GM10847 (cell line): ENCODE measurements around the gene ZNF283.

Source experiments
- POLR2A ChIP-seq: IDR thresholded peaks from 2 replicates; pipeline ENCODE4 v1.6.1; 2011; ENCODE audit not compliant: insufficient read length; ENCODE audit errors: extremely low read depth

ZNF283 gene

DNA sequence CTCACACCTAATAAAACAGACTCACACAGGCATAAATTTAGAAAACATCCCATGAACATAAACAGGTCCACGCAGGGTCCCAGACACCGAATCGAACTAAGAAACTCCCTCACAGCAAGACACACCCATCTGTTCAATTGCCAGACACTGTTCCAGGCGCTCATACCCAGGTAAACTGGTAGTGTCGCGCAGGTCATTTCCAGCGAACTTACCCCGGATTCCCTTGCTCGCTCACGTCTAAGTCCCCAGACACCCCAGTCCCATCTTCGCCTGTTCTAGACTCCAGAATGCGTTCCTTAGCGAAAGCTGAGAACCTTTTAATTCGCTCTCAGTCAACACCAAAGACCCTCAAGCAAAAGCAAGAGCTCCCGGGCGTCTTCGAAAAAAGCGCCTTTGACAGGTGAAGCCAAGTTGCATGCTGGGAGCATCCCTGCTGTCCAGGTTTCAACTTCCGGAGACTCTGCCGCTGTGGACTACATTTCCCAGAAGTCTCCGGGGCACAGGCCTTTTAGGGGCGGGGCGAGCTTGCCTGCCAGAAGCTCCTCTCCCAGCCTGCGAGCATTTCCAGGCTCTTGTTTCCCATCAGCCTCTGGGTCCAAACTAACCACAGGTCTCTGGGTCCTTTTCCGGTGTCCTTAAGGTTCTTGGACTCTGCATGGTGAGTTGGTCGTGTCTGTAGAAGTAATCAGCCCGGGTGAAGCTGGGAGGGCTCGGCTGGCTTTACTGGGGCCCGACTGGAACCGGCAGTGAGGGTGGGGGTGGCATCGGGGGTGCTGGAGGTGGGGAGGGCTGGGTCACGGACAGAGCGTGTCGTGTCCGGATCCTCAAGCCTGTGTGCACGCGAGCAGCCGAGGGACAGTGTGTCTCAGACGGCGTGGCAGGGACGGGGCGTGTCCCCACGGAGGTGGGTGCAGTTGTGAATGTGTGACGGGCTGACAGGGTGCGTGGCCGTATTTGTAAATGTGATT lies at the start of gene ZNF283:
TSS of gene ZNF283 (plus strand) at position 535 of the 968 bp plus-strand sequence. CDS start 6,184 bp downstream, outside the sequence.
- TF ChIP-seq POLR2A: no peak

DNA sequence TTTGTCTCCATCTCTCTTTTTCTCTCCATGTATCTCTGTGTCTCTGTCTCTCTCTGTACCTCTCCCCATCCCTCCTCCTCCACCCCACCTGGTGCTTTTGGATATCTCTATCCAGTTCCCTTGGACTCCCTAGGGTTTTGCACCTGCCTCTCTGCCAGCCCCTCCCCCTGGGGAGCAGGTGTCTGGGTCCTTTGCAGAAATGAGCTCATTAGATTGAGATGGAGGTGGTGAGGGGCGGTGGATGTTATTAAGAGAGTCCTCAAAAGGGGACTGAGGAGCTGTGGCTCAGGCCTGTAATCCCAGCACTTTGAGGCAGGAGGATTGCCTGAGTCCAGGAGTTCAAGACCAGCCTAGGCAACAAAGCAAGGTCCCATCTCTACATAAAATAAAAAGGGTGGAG lies 48.5 kb upstream of the ZNF283 start:
- TF ChIP-seq POLR2A: no peak

DNA sequence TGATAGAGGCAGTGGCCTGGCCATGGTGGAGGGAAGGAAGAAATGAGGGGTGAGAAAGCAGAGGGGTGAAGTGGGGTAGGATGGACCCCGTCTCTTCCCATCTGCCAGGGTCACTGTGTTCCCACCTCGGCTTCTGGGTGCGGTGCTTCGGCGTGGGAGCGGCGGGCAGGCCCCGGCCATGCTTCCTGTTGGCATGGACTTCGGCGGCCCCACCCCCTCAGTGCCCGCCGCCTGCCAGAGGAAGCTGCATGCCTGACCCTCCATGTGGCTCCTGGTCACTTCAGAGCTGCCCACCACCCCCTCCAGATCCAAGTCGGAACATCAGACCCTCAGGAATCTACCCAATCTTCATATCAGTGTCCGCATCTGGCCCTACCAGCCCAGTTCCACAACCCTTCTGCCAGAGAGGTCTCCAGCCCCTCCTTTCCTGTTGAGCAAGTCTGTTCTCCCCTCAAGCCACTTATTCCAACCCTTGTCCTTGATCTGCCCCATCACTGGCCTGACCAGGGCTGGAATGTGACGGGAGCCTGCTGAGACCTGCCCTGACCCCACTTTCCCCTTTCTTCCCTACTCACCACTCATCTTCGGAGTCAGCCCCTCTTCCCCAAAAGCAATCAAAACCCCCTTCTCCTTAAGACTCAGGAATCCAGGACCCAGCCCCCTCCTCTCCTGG lies 47.8 kb upstream of the ZNF283 start:
- peak; percentile 7 for TF ChIP-seq POLR2A

DNA sequence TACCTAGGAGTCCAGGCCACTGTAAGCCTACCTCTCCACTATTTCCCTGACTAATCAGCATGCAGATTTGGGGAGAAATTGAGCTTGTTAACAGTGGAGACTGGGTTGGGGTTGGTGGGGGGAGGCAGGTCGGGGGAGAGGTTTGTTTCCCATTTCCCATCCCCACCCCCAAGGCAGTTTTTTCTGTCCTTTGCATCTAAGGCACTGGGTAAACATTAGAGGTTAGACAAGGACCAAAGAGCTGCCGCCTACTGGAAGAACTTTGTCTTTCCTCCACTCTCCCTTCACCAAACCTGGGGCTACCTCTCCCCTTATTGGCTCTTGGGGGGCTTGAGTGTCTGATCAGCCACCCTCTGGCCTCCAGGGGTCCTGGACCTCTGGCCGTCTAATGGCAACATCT lies 47.3 kb upstream of the ZNF283 start:
- TF ChIP-seq POLR2A: no peak

DNA sequence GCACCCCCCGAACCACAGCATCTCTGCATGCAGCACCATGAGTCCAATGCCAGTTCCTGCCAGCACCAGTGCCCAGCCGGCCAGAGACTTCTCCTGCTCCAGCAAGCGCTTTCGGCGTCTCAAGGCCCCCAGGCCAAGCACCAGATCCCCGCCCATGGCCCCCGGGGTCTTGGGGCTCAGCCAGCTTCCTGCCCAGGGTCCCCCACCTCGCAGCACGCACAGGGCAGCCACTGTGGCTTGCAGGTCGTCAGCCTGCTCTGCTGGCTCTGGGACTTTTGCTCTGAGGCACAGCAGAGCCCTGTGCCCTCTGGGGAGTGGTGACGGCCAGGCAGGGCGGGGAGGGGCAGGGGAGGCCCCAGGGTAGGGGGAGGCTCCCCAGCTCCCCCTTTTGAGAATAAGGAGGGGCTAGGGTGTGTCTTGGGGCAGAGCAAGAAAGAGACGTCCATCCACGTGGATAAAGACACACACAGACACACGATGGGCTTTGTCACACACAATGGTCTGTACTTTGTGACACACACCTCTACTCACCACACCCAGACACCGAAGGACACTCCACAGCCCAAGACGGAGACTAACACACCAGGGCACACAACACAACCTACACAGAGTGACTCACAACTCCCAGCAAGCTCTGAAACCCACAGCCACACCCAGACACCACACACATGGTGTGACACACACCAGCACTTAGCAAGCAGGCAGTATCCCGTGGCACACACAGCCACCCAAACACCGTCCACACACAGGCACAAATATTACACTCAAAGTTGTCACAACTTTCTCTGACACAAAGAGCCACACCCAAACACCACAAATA lies 46.2 kb upstream of the ZNF283 start, which contains the start of gene KCNN4:
TSS of gene KCNN4 (minus strand) at position 268 of the 820 bp plus-strand sequence. CDS start at position 156, 112 bp downstream.
- TF ChIP-seq POLR2A: peak; percentile 90

DNA sequence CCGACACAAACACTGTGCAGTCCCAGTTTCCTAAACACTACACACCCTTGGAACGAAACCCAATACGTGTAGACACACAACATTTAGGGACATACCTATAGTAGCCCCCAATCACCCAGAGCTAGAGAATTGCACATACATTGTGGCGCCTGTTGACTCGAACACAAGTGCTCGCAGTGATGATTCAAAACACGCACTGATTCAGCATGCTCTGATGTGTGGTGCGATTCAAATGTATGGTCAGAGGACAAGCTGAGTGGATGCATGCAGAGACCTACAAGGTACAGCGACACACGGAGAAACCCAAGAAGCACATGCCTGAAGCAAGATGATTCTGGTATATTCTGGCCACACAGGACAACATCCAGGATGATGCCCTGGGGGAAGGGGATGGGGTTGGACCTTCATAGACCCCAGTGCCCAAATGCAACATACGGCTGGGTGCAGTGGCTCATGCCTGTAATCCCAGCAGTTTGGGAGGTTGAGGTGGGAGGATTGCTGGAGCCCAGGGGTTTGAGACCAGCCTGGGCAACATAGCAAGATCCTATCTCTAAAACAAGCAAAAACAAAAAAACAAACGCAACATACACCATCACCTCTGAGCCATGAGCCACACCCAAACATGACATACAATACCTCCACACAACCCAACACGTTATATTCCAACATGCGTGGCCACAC lies 45.4 kb upstream of the ZNF283 start:
- TF ChIP-seq POLR2A: no peak

DNA sequence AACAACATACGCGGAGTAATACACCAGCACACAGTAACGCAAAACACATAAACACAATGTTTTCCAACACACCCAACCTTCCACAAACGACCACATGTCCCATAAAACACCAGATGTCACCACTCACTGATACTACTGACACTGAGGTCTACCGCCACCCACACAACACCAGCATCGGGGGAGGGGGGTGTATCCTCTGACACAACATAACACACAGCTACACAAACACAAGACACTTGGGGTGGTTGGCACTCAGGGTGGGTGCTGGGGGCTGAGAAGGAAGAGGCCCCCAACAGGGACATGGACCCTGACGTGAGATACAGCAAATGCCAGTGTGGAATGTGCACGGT lies 44.8 kb upstream of the ZNF283 start:
- TF ChIP-seq POLR2A: no peak

DNA sequence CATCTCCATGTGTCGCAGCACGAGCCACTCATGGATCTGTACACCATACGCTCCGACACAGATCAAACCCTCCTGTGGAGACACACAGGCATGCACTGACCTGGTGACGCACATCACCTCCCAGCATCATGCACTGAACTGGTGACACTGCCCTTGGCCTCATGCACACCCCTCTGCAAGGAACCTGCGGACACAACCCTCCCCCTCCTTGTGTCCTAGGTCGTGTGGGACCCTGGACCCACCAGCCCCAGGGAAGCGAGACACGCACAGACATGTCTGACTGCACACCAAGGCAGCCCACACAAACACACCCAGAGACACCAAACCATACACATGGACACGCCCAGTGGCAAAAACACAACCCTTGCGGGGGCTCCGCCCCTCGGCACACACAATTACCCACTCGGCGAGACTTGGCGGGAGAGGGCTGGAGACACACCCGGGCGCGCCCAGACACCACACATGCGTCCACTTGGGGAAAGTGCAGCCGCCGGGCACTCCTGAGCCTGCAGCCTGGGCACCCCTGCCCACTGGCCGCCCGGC lies 44.4 kb upstream of the ZNF283 start:
- no peak for TF ChIP-seq POLR2A

DNA sequence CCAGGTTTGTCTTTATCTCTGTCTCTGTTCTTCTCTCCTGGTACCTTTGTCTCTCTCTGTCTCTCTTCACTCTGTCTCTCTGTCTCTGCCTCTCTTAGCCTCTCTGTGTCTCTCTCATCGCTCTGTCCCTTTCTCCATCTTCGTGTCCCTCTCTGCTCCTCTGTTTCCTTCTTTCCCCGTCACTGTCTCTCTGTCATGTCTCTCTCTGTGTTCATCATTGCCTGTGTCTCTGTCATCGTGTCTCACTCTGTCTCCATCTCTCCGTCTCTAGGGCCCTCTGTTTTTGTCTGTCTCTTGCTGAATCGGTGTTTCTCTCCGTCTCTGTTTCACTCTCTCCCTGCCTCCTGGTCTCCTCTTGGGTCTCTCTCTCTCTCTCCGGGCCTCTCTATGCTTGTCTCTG lies 43.5 kb upstream of the ZNF283 start:
- TF ChIP-seq POLR2A: no peak

DNA sequence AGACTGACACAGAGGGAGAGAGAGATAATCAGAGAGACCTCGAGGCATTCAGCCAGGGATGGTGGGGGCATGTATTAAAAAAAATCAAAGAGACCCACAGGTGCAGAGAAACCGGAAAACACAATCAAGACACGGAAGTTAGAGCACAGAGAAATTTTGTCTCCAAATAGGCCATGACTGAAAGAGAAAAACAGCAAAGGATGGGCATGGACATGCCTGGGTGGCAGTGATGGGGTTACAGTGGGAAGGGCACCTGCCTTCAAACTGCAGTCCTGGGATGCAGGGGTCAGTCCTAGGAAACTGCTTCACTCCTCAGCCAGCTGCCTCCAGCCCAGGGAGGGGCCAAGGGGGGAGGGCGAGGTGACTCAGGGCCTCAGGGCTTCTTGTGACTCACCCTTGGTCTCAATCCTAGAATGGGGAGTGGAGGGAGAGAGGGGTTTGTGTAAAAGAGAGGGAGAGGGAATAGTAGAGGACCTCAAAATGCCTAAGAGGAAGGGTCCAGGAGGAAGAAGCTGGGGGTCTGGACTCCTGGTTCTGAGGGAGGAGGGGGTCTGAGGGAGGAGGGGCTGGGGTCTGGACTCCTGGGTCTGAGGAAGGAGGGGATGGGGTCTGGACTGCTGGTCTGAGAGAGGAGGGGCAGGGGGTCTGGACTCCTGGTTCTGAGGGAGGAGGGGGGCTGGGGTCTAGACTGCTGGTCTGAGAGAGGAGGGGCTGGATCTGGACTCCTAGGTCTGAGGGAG lies 42.7 kb upstream of the ZNF283 start:
- no peak for TF ChIP-seq POLR2A

DNA sequence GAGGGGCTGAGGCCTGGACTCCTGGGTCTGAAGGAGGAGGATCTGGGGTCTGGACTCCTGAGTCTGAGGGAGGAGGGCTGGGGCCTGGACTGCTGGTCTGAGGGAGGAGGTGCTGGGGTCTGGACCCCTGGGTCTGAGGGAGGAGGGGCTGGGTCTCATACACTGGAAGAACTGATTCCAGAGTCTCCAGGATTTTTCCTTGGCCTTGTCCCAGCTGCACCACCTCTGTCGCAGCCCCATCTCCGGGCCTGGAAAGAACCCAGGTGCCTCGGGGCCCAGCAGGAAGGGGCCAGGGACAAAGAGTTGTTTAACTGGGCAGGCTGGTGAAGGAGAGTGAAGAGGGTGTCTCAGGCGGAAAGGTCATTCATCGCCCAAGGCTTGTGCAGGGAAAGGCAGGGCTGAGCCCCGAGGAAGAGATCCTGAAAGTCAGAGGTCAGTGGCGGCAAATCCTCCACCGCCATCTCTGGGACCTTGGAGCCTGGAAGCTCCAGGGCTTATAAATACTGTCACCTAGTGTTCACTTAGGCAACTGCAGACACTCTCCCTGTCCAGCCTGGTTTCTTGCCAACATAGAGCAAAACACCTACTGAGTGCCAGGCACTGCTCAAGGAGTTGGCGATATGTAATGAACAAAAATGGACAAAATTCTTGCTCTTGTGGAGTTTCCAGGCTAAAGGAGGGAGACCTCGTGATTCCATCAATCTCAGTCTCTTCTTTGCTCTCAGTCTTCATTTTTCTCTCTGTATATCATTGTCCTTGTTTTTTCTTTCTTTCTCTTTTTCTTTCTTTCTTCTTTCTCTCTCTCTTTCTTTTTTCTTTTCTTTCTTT lies 41.9 kb upstream of the ZNF283 start:
- no peak for TF ChIP-seq POLR2A

DNA sequence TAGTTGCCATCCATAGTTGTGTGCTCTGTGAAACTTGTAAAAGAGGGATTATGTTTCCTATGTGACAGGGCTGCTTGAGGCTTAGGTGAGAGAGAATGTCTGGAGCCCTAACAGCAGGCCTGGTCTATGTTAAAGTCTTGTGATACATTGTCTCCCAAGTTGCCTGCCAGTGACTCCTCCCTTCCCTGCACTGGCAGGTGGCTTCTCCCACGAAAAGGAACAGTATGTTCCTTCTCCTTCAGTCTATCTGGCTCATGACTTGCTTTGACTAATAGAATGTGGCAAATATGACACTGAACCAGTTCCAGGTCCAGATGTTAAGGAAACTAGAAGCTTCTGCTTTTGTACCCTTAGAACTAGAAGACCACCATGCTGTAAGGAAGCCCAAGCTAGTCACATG lies 40.5 kb upstream of the ZNF283 start:
- TF ChIP-seq POLR2A: no peak

DNA sequence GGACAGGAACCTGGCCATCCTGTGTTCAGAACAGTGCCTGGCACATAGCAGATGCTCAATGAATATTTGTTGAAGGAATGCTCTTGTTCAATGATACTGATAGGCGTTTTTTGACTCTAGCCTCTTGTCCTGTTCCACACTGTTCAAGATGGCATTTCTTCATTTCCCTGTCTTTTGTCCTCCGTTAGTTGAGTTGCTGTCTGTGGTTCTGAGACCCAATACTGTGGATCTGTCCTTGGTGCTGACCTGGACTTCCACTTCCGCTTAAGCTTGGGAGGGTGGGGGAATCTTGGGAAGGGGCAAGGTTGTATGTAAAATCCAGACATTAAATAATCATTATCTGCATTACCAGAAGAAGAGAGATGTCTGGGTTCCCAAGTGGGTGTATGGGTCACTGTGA lies 38.1 kb upstream of the ZNF283 start:
- no peak for TF ChIP-seq POLR2A
